MM.1S (cell line): ENCODE results near the gene FAM170B.

ENCODE experiments used
- DNase-seq: peaks from one replicate; pipeline ENCODE4 v3.0.0-alpha.2; 2015
- H2AFZ ChIP-seq: fragments of 300-600 bp; sonication (generic); 2 replicates; pipeline ENCODE4 v1.6.0; 2016; ENCODE audit warnings: antibody characterized with exemption, low read length
- H3F3A ChIP-seq: fragments of 300-600 bp; sonication (generic); 2 replicates; pipeline ENCODE4 v1.6.1; 2016; ENCODE audit warnings: mild to moderate bottlenecking, antibody characterized with exemption, low read length, moderate library complexity, mixed read lengths; ENCODE audit not compliant: insufficient read depth
- H3K27ac ChIP-seq: fragments of 300-600 bp; sonication (generic); 2 replicates; pipeline ENCODE4 v1.5.1; 2016; ENCODE audit warnings: mild to moderate bottlenecking, low read length
- H3K27me3 ChIP-seq: fragments of 300-600 bp; sonication (generic); replicated peaks from 2 replicates; pipeline ENCODE4 v1.6.0; 2016; ENCODE audit warnings: low read length; ENCODE audit not compliant: insufficient read depth
- H3K36me3 ChIP-seq: fragments of 300-600 bp; sonication (generic); replicated peaks from 2 replicates; pipeline ENCODE4 v1.6.1; 2016; ENCODE audit warnings: mild to moderate bottlenecking, low read length, mixed read lengths; ENCODE audit not compliant: insufficient read depth
- H3K4me1 ChIP-seq: fragments of 300-600 bp; sonication (generic); 2 replicates; pipeline ENCODE4 v1.6.1; 2016; ENCODE audit warnings: low read length, mixed read lengths
- H3K4me2 ChIP-seq: fragments of 300-600 bp; sonication (generic); 2 replicates; pipeline ENCODE4 v1.6.0; 2016; ENCODE audit warnings: low read depth, low read length
- H3K4me3 ChIP-seq: fragments of 300-600 bp; sonication (generic); 2 replicates; pipeline ENCODE4 v1.5.1; 2016; ENCODE audit warnings: low read length, mixed read lengths
- H3K79me2 ChIP-seq: fragments of 300-600 bp; sonication (generic); 2 replicates; pipeline ENCODE4 v1.6.1; 2016; ENCODE audit warnings: mixed run types, low read length, mixed read lengths
- H3K9ac ChIP-seq: fragments of 300-600 bp; sonication (generic); 2 replicates; pipeline ENCODE4 v1.6.1; 2016; ENCODE audit warnings: low read length, mixed read lengths
- H3K9me2 ChIP-seq: fragments of 300-600 bp; sonication (generic); replicated peaks from 2 replicates; pipeline ENCODE4 v1.6.1; 2016; ENCODE audit warnings: mild to moderate bottlenecking, low read length, mixed read lengths; ENCODE audit not compliant: insufficient read depth
- H3K9me3 ChIP-seq: fragments of 300-600 bp; sonication (generic); replicated peaks from 2 replicates; pipeline ENCODE4 v1.6.1; 2016; ENCODE audit warnings: mild to moderate bottlenecking, low read length, mixed read lengths; ENCODE audit not compliant: insufficient read depth
- H4K20me1 ChIP-seq: fragments of 300-600 bp; sonication (generic); 2 replicates; pipeline ENCODE4 v1.6.1; 2016; ENCODE audit warnings: mild to moderate bottlenecking, low read length, moderate library complexity, mixed read lengths; ENCODE audit not compliant: insufficient read depth
- EZH2 ChIP-seq: fragments of 300-600 bp; sonication (generic); optimal IDR thresholded peaks from 2 replicates; pipeline ENCODE3; 2017; ENCODE audit warnings: low read depth, mild to moderate bottlenecking, antibody characterized with exemption, low read length, mixed read lengths
- EZH2phosphoT487 ChIP-seq: fragments of 300-600 bp; sonication (generic); IDR thresholded peaks from 2 replicates; pipeline ENCODE4 v1.6.1; 2018; ENCODE audit warnings: antibody characterized with exemption, low read length
- TF ChIP-seq, protein P1 (sequence below): fragments of 300-600 bp; sonication (generic); IDR thresholded peaks from 2 replicates; pipeline ENCODE4 v1.5.1; 2016; ENCODE audit warnings: antibody characterized with exemption, low read length, mixed read lengths

Gene FAM170B

DNA sequence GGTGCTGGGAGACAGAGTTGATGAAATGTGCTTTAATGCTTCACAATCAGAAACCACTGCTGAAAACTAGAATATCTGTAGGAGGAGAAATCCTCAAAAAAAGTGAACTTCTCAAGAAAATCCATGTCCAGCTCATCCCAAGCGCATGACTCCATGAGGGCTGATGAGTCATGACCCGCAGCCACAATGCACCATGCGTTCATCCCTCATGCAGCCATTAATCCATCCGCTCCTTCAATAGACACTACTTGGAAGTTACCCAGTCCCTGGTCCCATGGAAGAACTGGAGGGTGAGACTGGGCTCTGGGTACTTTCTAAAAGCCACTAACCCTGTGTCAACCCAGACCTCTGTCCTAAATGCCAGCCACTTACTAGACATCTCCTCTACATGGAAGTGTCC is 29.9 kb upstream of the FAM170B start:
- Histone ChIP-seq H3K9me2 (no peaks in the 10 kb centered on the region), H3K9me3 (no peaks in the 10 kb centered on the region), H3K27ac (no peak overlapping the region), H4K20me1 (no peaks in the 10 kb centered on the region), H2AFZ (no peak overlapping the region), H3K27me3 (no peaks in the 10 kb centered on the region), H3K4me2 (no peak overlapping the region), H3F3A (no peaks in the 10 kb centered on the region), H3K36me3 (no peaks in the 10 kb centered on the region), H3K9ac (no peak overlapping the region), H3K4me3 (no peak overlapping the region), H3K79me2 (no peaks in the 10 kb centered on the region), H3K4me1 (no peaks in the 10 kb centered on the region)
- TF ChIP-seq EZH2phosphoT487 (no peak), EZH2 (no peak)
- TF ChIP-seq, protein P1, sequence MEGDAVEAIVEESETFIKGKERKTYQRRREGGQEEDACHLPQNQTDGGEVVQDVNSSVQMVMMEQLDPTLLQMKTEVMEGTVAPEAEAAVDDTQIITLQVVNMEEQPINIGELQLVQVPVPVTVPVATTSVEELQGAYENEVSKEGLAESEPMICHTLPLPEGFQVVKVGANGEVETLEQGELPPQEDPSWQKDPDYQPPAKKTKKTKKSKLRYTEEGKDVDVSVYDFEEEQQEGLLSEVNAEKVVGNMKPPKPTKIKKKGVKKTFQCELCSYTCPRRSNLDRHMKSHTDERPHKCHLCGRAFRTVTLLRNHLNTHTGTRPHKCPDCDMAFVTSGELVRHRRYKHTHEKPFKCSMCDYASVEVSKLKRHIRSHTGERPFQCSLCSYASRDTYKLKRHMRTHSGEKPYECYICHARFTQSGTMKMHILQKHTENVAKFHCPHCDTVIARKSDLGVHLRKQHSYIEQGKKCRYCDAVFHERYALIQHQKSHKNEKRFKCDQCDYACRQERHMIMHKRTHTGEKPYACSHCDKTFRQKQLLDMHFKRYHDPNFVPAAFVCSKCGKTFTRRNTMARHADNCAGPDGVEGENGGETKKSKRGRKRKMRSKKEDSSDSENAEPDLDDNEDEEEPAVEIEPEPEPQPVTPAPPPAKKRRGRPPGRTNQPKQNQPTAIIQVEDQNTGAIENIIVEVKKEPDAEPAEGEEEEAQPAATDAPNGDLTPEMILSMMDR, result no peak
- no peak for DNase-seq

DNA sequence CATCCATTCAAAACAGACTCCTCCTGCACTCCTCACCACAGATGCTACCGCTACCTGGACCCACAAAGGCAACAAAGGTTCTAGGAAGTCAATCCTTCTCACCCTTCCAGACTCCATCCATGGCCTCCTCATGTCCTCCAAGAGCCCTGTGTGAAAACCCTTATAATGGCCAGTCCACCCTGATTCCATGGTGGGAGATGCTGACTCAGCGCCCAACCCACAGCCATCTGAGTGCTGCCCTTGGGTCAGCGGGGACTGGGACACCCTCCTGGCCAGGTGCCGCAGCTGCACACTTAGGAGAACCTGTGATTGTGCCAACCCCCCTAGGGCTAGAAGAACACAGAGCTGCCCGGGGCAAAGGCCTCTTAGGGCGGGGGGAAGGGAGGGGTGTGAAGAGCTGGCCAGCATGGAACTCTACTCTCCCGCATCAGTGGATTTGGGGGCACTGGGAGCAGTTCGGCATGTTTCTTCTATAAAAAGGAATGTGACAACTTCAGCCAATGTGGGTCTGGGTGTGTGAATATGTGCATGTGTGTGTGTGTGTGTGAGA is 29.0 kb upstream of the FAM170B start:
- Histone ChIP-seq H3K4me2 (no peak overlapping the region), H2AFZ (no peak overlapping the region), H4K20me1 (no peaks in the 10 kb centered on the region), H3K4me3 (no peak overlapping the region), H3K9ac (no peak overlapping the region), H3F3A (no peaks in the 10 kb centered on the region), H3K79me2 (no peaks in the 10 kb centered on the region), H3K27ac (no peak overlapping the region), H3K4me1 (no peaks in the 10 kb centered on the region), H3K27me3 (no peaks in the 10 kb centered on the region), H3K9me2 (no peaks in the 10 kb centered on the region), H3K36me3 (no peaks in the 10 kb centered on the region), H3K9me3 (no peaks in the 10 kb centered on the region)
- DNase-seq, result no peak
- no peak for TF ChIP-seq EZH2phosphoT487
- TF ChIP-seq, protein P1, result no peak
- TF ChIP-seq EZH2, result no peak

DNA sequence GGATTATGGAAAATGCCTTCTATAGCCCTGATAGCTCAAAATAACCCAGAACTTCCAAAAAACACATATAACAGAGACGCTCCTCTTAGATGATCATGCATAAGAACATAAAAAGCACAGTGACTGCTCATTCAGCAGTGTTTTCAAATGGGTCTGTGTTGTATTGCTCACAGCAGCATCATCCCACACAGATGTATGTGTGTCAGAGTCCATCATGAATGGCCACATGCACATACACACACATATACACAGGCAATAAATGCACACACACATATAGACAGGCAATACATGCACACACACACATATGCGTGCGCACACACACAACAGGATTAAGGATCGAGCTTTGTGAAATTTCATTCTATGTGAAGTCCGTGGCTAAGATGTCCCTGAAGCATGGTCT is 28.2 kb upstream of the FAM170B start:
- Histone ChIP-seq H3K9me2 (no peaks in the 10 kb centered on the region), H2AFZ (no peak overlapping the region), H3K27ac (no peak overlapping the region), H3K9ac (no peak overlapping the region), H3F3A (no peaks in the 10 kb centered on the region), H3K79me2 (no peaks in the 10 kb centered on the region), H3K4me3 (no peak overlapping the region), H3K36me3 (no peaks in the 10 kb centered on the region), H3K27me3 (no peaks in the 10 kb centered on the region), H4K20me1 (no peaks in the 10 kb centered on the region), H3K4me1 (no peaks in the 10 kb centered on the region), H3K9me3 (no peaks in the 10 kb centered on the region), H3K4me2 (no peak overlapping the region)
- TF ChIP-seq EZH2phosphoT487 (no peak), EZH2 (no peak)
- TF ChIP-seq, protein P1, result no peak
- no peak for DNase-seq
